NCI-H69 (cell line): Measurements from ENCODE around the gene ERBB3.
A peak's percentile ranks its signal among the peaks of the same experiment; 100 is the strongest.

Experiments
- DNase-seq: peaks from one replicate; lab custom pipeline; 2025; lab: John Stamatoyannopoulos, UW

ERBB3 gene

GRCh38 chr12:56137853-56138571 lies 58.0 kb downstream of the ERBB3 start:
- DNase-seq: no peak

- DNase-seq: no peak
These were observed 62.2 kb downstream of the ERBB3 start for GRCh38 chr12:56141946-56142784.

GRCh38 chr12:56143217-56143616 lies 63.3 kb downstream of the ERBB3 start:
- DNase-seq: no peak

GRCh38 chr12:56143870-56144269 lies 63.9 kb downstream of the ERBB3 start:
- no peak for DNase-seq

GRCh38 chr12:56145217-56145616 lies 65.3 kb downstream of the ERBB3 start:
- no peak for DNase-seq

- DNase-seq: peak; percentile 57
These were observed 66.8 kb downstream of the ERBB3 start for GRCh38 chr12:56146492-56147460.

- peak; percentile 29 for DNase-seq
These were observed 70.6 kb downstream of the ERBB3 start for GRCh38 chr12:56150563-56150962.

GRCh38 chr12:56151672-56152131 lies 71.7 kb downstream of the ERBB3 start:
- DNase-seq: peak; percentile 82

- peak; percentile 98 for DNase-seq
These were observed 72.3 kb downstream of the ERBB3 start, which contains the start of gene MYL6B for GRCh38 chr12:56152132-56152755. Gene MYL6B, plus strand, starts transcription at chr12:56152587. Its CDS starts 1,332 bp downstream, at chr12:56153919.
